HCT116 (cell line): ENCODE measurements around the gene TAF15. TPM values are rescaled to one million over a fixed set of nuclear protein-coding genes. Genes with fewer than 3 reads are reported as not detected.

Experiments used
- ATAC-seq: fragments of 200-7000 bp; cut with Tn5 transposase; 2 replicates; pipeline ENCODE4 v1.9.1; 2020; ENCODE audit warnings: mild to moderate bottlenecking, moderate library complexity
- BruUV-seq: library from RNA; stranded (reverse); fragments of 400-500 nt; replicated peaks from 2 replicates; lab custom pipeline; 2021; lab: Mats Ljungman, UMichigan
- CTCF ChIA-PET: fragments of 300-600 bp; sonication (Branson Sonifier 250); formaldehyde crosslinking; loops from one replicate; lab custom pipeline; 2021; ENCODE audit warnings: antibody characterized with exemption; lab: Charles Lee
- POLR2A ChIA-PET: fragments of 300-600, 350-600 bp; sonication (Branson Sonifier 250); formaldehyde crosslinking; loops from one replicate; lab custom pipeline; 2021; ENCODE audit warnings: antibody characterized with exemption; lab: Charles Lee
- RAD21 ChIA-PET, 2 experiments: fragments of 300-600 bp; sonication (Branson Sonifier 250); formaldehyde crosslinking; loops; one replicate each; lab custom pipeline; 2023; ENCODE audit warnings: low total read pairs in 2 of 2; ENCODE audit not compliant: uncharacterized antibody in 2 of 2, unreplicated experiment in 2 of 2, low non-redundant PET in 1 of 2; lab: Charles Lee
- DNase-seq: peaks from one replicate; pipeline ENCODE4 v3.0.0-alpha.2; 2010; ENCODE audit warnings: low read depth, low spot score
- H2AFZ ChIP-seq: fragments of 200-600 bp; shearing (Covaris generic), sonication (generic); 2 replicates; pipeline ENCODE4 v1.6.1; 2017; ENCODE audit warnings: low read depth, mixed run types, mixed read lengths, antibody characterized with exemption, low read length; ENCODE audit not compliant: poor library complexity, severe bottlenecking
- H3K27ac ChIP-seq: 2 replicates; pipeline ENCODE4 v1.5.1; 2012; ENCODE audit warnings: low read depth, low read length
- H3K27me3 ChIP-seq: fragments of 200-600 bp; sonication (generic); 2 replicates; pipeline ENCODE4 v1.6.1; 2016; ENCODE audit warnings: mixed run types, low read length, mixed read lengths; ENCODE audit not compliant: insufficient read depth
- H3K36me3 ChIP-seq, 2 experiments: fragments of 200-500 bp in 1 of 2; fragments of 200-600 bp in 1 of 2; sonication (Bioruptor generic) in 1 of 2; sonication (generic) in 1 of 2; 2 replicates each; pipeline versions ENCODE4 v1.5.1 to v1.6.1; 2014 to 2016; ENCODE audit warnings: low read length in 2 of 2, inconsistent platforms in 1 of 2, mixed read lengths in 1 of 2, mixed run types in 1 of 2; ENCODE audit not compliant: insufficient read depth in 2 of 2, control insufficient read depth in 1 of 2
- H3K4me1 ChIP-seq, 2 experiments: fragments of 200-600 bp in 1 of 2; sonication (generic) in 1 of 2; 2 replicates each; pipeline versions ENCODE4 v1.5.1 to v1.6.1; 2012 to 2017; ENCODE audit warnings: low read length in 2 of 2, inconsistent platforms in 1 of 2, mild to moderate bottlenecking in 1 of 2, mixed read lengths in 1 of 2, mixed run types in 1 of 2, moderate library complexity in 1 of 2; ENCODE audit not compliant: insufficient read depth in 2 of 2, control insufficient read depth in 1 of 2
- H3K4me2 ChIP-seq: fragments of 200-600 bp; sonication (generic); 2 replicates; pipeline ENCODE4 v1.6.1; 2017; ENCODE audit warnings: mixed run types, low read length, mixed read lengths
- H3K4me3 ChIP-seq, 2 experiments: fragments of 200-600 bp in 1 of 2; sonication (generic) in 1 of 2; replicated peaks in 1 of 2; 2 replicates each; pipeline ENCODE4 v1.5.1; 2011 to 2016; ENCODE audit warnings: low read length in 2 of 2, control low read depth in 1 of 2, low read depth in 1 of 2, mild to moderate bottlenecking in 1 of 2, mixed read lengths in 1 of 2, mixed run types in 1 of 2
- H3K79me2 ChIP-seq: fragments of 200-600 bp; sonication (generic); 2 replicates; pipeline ENCODE4 v1.6.1; 2017; ENCODE audit warnings: mild to moderate bottlenecking, mixed run types, low read length, moderate library complexity, mixed read lengths; ENCODE audit not compliant: insufficient read depth
- H3K9ac ChIP-seq: fragments of 200-600 bp; sonication (generic); 2 replicates; pipeline ENCODE4 v1.6.1; 2016; ENCODE audit warnings: low read length, mixed read lengths
- H3K9me2 ChIP-seq: fragments of 200-600 bp; sonication (generic), shearing (Covaris generic); 2 replicates; pipeline ENCODE4 v1.6.1; 2017; ENCODE audit warnings: mixed run types, mild to moderate bottlenecking, moderate library complexity; ENCODE audit not compliant: insufficient read depth
- H3K9me3 ChIP-seq, 2 experiments: fragments of 200-500 bp in 1 of 2; fragments of 200-600 bp in 1 of 2; sonication (Bioruptor generic) in 1 of 2; sonication (generic) in 1 of 2; 2 replicates each; pipeline ENCODE4 v1.6.1; 2014 to 2017; ENCODE audit warnings: low read length in 2 of 2, mixed read lengths in 2 of 2, inconsistent platforms in 1 of 2, low read depth in 1 of 2, mild to moderate bottlenecking in 1 of 2, mixed run types in 1 of 2, moderate library complexity in 1 of 2; ENCODE audit not compliant: control insufficient read depth in 1 of 2, insufficient read depth in 1 of 2
- H4K20me1 ChIP-seq: fragments of 200-600 bp; sonication (generic), shearing (Covaris generic); 2 replicates; pipeline ENCODE4 v1.6.1; 2017; ENCODE audit warnings: mixed run types, mild to moderate bottlenecking, moderate library complexity; ENCODE audit not compliant: insufficient read depth
- ATF3 ChIP-seq: IDR thresholded peaks from 2 replicates; pipeline ENCODE4 v1.6.1; 2012
- CEBPB ChIP-seq: IDR thresholded peaks from 2 replicates; pipeline ENCODE4 v1.6.1; 2012; ENCODE audit warnings: low read depth
- EGR1 ChIP-seq: IDR thresholded peaks from 2 replicates; pipeline ENCODE4 v1.6.1; 2012; ENCODE audit warnings: low read depth
- ELF1 ChIP-seq: IDR thresholded peaks from 2 replicates; pipeline ENCODE4 v1.6.1; 2012; ENCODE audit warnings: low read depth, borderline replicate concordance
- EZH2 ChIP-seq: fragments of 200-600 bp; sonication (generic); IDR thresholded peaks from 2 replicates; pipeline ENCODE4 v1.6.1; 2017; ENCODE audit warnings: antibody characterized with exemption, mixed run types
- FOSL1 ChIP-seq: IDR thresholded peaks from 2 replicates; pipeline ENCODE4 v1.6.1; 2012; ENCODE audit warnings: low read depth
- POLR2AphosphoS5 ChIP-seq: IDR thresholded peaks from 2 replicates; pipeline ENCODE4 v1.6.1; 2011; ENCODE audit warnings: mild to moderate bottlenecking, low read depth, low read length, moderate library complexity
- RAD21 ChIP-seq: IDR thresholded peaks from 2 replicates; pipeline ENCODE4 v1.6.1; 2012; ENCODE audit warnings: low read depth, mild to moderate bottlenecking
- SRF ChIP-seq: IDR thresholded peaks from 2 replicates; pipeline ENCODE4 v1.6.1; 2012; ENCODE audit warnings: low read depth
- TCF7L2 ChIP-seq: IDR thresholded peaks from 2 replicates; pipeline ENCODE4 v1.7.0; 2011; ENCODE audit warnings: borderline replicate concordance, inconsistent platforms; ENCODE audit not compliant: insufficient read depth, insufficient read length; ENCODE audit errors: extremely low read depth
- YY1 ChIP-seq: IDR thresholded peaks from 2 replicates; pipeline ENCODE4 v1.6.1; 2011; ENCODE audit warnings: low read length, low read depth, moderate library complexity, mild to moderate bottlenecking; ENCODE audit not compliant: insufficient replicate concordance; ENCODE audit errors: extremely low read depth
- ZBTB33 ChIP-seq: IDR thresholded peaks from 2 replicates; pipeline ENCODE4 v1.6.1; 2011; ENCODE audit warnings: mild to moderate bottlenecking, low read length, moderate library complexity; ENCODE audit not compliant: insufficient replicate concordance; ENCODE audit errors: extremely low read depth
- ZFX ChIP-seq: fragments of 450-650 bp; IDR thresholded peaks from 2 replicates; pipeline ENCODE4 v1.6.1; 2017
- ZNF274 ChIP-seq: fragments of 200-500 bp; sonication (Bioruptor generic); IDR thresholded peaks from 2 replicates; pipeline ENCODE4 v1.6.1; 2014; ENCODE audit warnings: mild to moderate bottlenecking, low read depth, low read length, inconsistent platforms
- intact Hi-C: fragments of 100-400 bp; cut with micrococcal nuclease; formaldehyde crosslinking; loops from 2 replicates; pipeline ENCODE4 v1.10.0; 2022
- total RNA-seq: library from RNA; stranded (reverse); gene quantifications from one replicate; pipeline ENCODE4 v1.2.1, GENCODE V29; 2021; ENCODE audit not compliant: unreplicated experiment
- TF ChIP-seq, protein P1 (sequence below), 3 experiments: fragments of 200-600 bp in 1 of 3; sonication (generic) in 1 of 3; IDR thresholded peaks in 2 of 3; conservative IDR thresholded peaks in 1 of 3; 2 replicates each; pipeline ENCODE4 v1.5.1; 2012 to 2017; ENCODE audit warnings: low read depth in 2 of 3, low read length in 2 of 3, antibody characterized with exemption in 1 of 3, borderline replicate concordance in 1 of 3, control low read depth in 1 of 3, mild to moderate bottlenecking in 1 of 3, mixed read lengths in 1 of 3, mixed run types in 1 of 3, moderate library complexity in 1 of 3; ENCODE audit not compliant: insufficient read depth in 1 of 3
- TF ChIP-seq, protein P2 (sequence below): IDR thresholded peaks from 2 replicates; pipeline ENCODE4 v1.6.1; 2012; ENCODE audit warnings: low read depth

The TAF15 gene
- total RNA-seq, 1 experiment from 2014 or later = 346 TPM

GRCh38 chr17:35844547-35844946, 35.3 kb downstream of the TAF15 start:
- H3K9ac ChIP-seq = no peak overlapping the region
- BruUV-seq = TSS peak; percentile 85
- H2AFZ ChIP-seq = no peak overlapping the region
- ChIA-PET RAD21 (no interaction called here), POLR2A (no interaction called here), CTCF (no interaction called here)
- H3K4me3 ChIP-seq = no peak overlapping the region
- no peak overlapping the region for H3K4me2 ChIP-seq
- DNase-seq (no peak), ATAC-seq (no peak)
- H3K27ac ChIP-seq = no peak overlapping the region
- H3K4me1 ChIP-seq = no peaks in the 10 kb centered on the region
- H3K27me3 ChIP-seq = no peaks in the 10 kb centered on the region
- intact Hi-C loops = loop anchor here (10.0 kb wide), 1 partner anchor 310 kb away; no protein-coding TSS in a partner anchor
- H4K20me1 ChIP-seq = peaks cover 20% of the 10 kb centered on the region; the same call in 1 of the 2 replicates
- H3K36me3 ChIP-seq = peaks cover 59 to 71% of the 10 kb centered on the region in 2 experiments
- H3K9me3 ChIP-seq = no peaks in the 10 kb centered on the region
- H3K79me2 ChIP-seq = peaks cover 65% of the 10 kb centered on the region
- H3K9me2 ChIP-seq = no peaks in the 10 kb centered on the region
- TF ChIP-seq POLR2AphosphoS5 = no peak
- no peak for TF ChIP-seq EZH2
- no peak for TF ChIP-seq ZBTB33
- TF ChIP-seq FOSL1 = no peak
- no peak for TF ChIP-seq ZFX
- no peak for TF ChIP-seq RAD21
- no peak for TF ChIP-seq CEBPB
- TF ChIP-seq EGR1 = no peak
- no peak for TF ChIP-seq ATF3
- TF ChIP-seq ELF1 = no peak
- TF ChIP-seq, protein P1, sequence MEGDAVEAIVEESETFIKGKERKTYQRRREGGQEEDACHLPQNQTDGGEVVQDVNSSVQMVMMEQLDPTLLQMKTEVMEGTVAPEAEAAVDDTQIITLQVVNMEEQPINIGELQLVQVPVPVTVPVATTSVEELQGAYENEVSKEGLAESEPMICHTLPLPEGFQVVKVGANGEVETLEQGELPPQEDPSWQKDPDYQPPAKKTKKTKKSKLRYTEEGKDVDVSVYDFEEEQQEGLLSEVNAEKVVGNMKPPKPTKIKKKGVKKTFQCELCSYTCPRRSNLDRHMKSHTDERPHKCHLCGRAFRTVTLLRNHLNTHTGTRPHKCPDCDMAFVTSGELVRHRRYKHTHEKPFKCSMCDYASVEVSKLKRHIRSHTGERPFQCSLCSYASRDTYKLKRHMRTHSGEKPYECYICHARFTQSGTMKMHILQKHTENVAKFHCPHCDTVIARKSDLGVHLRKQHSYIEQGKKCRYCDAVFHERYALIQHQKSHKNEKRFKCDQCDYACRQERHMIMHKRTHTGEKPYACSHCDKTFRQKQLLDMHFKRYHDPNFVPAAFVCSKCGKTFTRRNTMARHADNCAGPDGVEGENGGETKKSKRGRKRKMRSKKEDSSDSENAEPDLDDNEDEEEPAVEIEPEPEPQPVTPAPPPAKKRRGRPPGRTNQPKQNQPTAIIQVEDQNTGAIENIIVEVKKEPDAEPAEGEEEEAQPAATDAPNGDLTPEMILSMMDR (IDR thresholded peaks at IDR 0.05 in 2 of 3, conservative IDR thresholded peaks at IDR 0.05 in 1 of 3; ENCODE audit: borderline replicate concordance in 1 of 3, insufficient read depth in 1 of 3, low read depth in 2 of 3, low read length in 2 of 3) = no peak
- no peak for TF ChIP-seq TCF7L2
- no peak for TF ChIP-seq ZNF274
- TF ChIP-seq SRF = no peak
- no peak for TF ChIP-seq YY1
- TF ChIP-seq, protein P2, sequence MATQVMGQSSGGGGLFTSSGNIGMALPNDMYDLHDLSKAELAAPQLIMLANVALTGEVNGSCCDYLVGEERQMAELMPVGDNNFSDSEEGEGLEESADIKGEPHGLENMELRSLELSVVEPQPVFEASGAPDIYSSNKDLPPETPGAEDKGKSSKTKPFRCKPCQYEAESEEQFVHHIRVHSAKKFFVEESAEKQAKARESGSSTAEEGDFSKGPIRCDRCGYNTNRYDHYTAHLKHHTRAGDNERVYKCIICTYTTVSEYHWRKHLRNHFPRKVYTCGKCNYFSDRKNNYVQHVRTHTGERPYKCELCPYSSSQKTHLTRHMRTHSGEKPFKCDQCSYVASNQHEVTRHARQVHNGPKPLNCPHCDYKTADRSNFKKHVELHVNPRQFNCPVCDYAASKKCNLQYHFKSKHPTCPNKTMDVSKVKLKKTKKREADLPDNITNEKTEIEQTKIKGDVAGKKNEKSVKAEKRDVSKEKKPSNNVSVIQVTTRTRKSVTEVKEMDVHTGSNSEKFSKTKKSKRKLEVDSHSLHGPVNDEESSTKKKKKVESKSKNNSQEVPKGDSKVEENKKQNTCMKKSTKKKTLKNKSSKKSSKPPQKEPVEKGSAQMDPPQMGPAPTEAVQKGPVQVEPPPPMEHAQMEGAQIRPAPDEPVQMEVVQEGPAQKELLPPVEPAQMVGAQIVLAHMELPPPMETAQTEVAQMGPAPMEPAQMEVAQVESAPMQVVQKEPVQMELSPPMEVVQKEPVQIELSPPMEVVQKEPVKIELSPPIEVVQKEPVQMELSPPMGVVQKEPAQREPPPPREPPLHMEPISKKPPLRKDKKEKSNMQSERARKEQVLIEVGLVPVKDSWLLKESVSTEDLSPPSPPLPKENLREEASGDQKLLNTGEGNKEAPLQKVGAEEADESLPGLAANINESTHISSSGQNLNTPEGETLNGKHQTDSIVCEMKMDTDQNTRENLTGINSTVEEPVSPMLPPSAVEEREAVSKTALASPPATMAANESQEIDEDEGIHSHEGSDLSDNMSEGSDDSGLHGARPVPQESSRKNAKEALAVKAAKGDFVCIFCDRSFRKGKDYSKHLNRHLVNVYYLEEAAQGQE = no peak
